Measurements from ENCODE around the gene HSPA12B. TPM values are rescaled to one million over a fixed set of nuclear protein-coding genes. Genes with fewer than 3 reads are reported as not detected.

Gene HSPA12B
- total and polyA plus RNA-seq, 9 of the 15 experiments (the other 6 are each of a cell fraction or from before 2014, with no cell fraction given): 0.03 to 0.07 TPM; not detected in 7

DNA sequence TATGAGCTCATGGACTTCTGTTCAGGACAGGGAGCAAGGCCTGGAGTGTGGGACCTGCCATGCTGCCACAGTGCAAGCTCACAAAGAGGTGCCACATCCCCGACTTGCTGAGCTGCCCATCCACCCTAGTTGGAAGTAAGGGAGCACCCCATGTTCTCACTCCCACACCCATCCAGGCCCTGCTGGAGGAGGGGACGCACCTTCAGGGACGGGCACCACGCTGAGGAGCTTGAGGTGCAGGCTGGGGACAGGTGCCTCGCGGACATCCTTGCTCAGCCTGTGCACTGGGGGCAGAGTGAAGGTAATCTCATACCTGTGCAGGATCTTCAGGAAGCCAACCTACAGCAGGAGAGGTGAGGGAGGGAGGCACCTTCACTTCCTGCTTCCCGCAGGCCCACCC lies 22.8 kb downstream of the HSPA12B start:
- no TSS peak for BruUV-seq (replicated peaks)
- intact Hi-C loops (cut with micrococcal nuclease) (no loop called here), in situ Hi-C loops (cut with MboI) (no loop called here)
- 93% methylated on average over 5 of the region's 7 CpGs for WGBS (ENCODE audit: insufficient coverage, low coverage, missing lambda C conversion rate)
- Histone ChIP-seq H3K4me3 (no peak overlapping the region), H3K4me2 (ENCODE audit: insufficient read depth, low read length) (no peak overlapping the region), H3K27me3 (ENCODE audit: control insufficient read depth in 2 of 2, insufficient read depth in 2 of 2, low read length in 2 of 2) (no peaks in the 10 kb centered on the region), H3K9me3 (replicated peaks; ENCODE audit: control insufficient read depth, insufficient read depth, low read depth, low read length) (no peaks in the 10 kb centered on the region), H3K9me1 (ENCODE audit: control insufficient read depth, insufficient read depth, low read length) (peaks cover 2% of the 10 kb centered on the region), H3K79me2 (ENCODE audit: control insufficient read depth, insufficient read depth, low read length) (no peaks in the 10 kb centered on the region), H2AFZ (ENCODE audit: low read depth, low read length) (no peak overlapping the region), H3K9ac (ENCODE audit: insufficient read depth in 1 of 2, low read depth in 2 of 2, low read length in 2 of 2) (no peak overlapping the region; a peak in 1 of 4 replicates), H4K20me1 (replicated peaks; ENCODE audit: control insufficient read depth, insufficient read depth, low read length) (no peaks in the 10 kb centered on the region), H3K4me1 (replicated peaks in 1 of 2; ENCODE audit: control insufficient read depth in 2 of 2, insufficient read depth in 2 of 2, low read length in 2 of 2) (peaks cover 0 to 18% of the 10 kb centered on the region in 2 experiments; a peak in 2 of 5 replicates), H3K36me3 (ENCODE audit: control insufficient read depth, insufficient read depth, low read length) (peaks cover 55% of the 10 kb centered on the region; the same call in 2 of the 3 replicates), H3K27ac (ENCODE audit: extremely low read depth, low read depth, low read length) (no peak overlapping the region)
- CTCF ChIA-PET (ENCODE audit: low intra/inter-chr PET ratio): no interaction called here
- POLR2A ChIA-PET: interaction anchor here (1.2 kb wide), 1 partner anchor 18 kb away, joined by 4 read pairs; no protein-coding TSS in a partner anchor
- ATAC-seq (no peak), FAIRE-seq (no peak), DNase-seq (ENCODE audit: extremely low read depth in 1 of 4, low spot score in 3 of 4) (no peak)
- TF ChIP-seq, protein P1, sequence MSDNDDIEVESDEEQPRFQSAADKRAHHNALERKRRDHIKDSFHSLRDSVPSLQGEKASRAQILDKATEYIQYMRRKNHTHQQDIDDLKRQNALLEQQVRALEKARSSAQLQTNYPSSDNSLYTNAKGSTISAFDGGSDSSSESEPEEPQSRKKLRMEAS (CRISPR knock-in tag; IDR thresholded peaks at IDR 0.05): no peak
- TF ChIP-seq LARP7 (IDR thresholded peaks at IDR 0.05) (no peak), KLF10 (CRISPR knock-in tag; IDR thresholded peaks at IDR 0.05) (no peak), ZNF780A (CRISPR knock-in tag; IDR thresholded peaks at IDR 0.05) (no peak), SMAD2 (IDR thresholded peaks at IDR 0.05; ENCODE audit: low read depth, low read length) (no peak), SAFB (IDR thresholded peaks at IDR 0.05; ENCODE audit: borderline replicate concordance, low read depth, low read length) (no peak)

All from K562 (cell line).